HG03558 (cell line): ENCODE results near the gene NCOA1.
A peak's percentile ranks its signal among the peaks of the same experiment; 100 is the strongest.
"Not testable (repeated sequence)": the region's sequence is repeated elsewhere in the genome, so short reads cannot be mapped to it uniquely, and the experiment has no call there.

Source experiments
- ATAC-seq: cut with Tn5 transposase; IDR thresholded peaks from one replicate; pipeline ENCODE4 v1.9.1; 2021; ENCODE audit warnings: moderate number of reproducible peaks; ENCODE audit not compliant: unreplicated experiment; ENCODE audit errors: extremely low read depth

The NCOA1 gene

DNA sequence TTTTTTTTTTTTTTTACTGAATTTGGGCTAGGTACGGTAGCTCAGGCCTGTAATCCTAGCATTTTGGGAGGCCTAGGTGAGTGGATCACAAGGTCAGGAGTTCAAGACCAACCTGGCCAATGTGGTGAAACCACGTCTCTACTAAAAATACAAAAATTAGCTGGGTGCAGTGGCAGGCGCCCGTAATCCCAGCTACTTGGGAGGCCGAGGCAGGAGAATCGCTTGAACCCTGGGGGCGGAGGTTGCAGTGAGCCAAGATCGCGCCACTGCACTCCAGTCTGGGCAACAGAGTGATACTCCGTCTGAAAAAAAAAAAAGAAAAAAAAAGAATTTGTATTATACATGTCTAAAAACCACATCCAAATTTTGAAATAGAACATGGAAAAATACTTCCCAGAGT is 78.5 kb downstream of the NCOA1 start:
- ATAC-seq = not testable (repeated sequence)

DNA sequence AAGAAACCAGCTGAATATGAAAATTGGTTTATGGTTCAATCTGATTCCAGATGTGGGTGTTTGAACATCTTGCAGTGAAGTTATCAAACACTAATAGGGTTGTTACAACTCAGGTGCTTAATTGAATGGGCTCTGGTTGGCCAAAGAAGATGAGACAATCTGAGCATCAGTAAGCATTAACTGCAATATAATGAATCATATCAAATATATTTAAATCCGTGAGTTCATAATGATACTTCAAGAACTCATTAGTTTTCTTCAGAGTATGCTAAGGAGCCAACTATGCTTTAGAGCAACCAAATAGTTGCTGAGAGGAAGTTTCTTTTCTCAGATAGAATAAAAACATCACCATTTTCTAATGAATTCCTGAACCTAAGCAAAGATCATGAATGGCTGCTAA is 79.2 kb downstream of the NCOA1 start:
- ATAC-seq = no peak

DNA sequence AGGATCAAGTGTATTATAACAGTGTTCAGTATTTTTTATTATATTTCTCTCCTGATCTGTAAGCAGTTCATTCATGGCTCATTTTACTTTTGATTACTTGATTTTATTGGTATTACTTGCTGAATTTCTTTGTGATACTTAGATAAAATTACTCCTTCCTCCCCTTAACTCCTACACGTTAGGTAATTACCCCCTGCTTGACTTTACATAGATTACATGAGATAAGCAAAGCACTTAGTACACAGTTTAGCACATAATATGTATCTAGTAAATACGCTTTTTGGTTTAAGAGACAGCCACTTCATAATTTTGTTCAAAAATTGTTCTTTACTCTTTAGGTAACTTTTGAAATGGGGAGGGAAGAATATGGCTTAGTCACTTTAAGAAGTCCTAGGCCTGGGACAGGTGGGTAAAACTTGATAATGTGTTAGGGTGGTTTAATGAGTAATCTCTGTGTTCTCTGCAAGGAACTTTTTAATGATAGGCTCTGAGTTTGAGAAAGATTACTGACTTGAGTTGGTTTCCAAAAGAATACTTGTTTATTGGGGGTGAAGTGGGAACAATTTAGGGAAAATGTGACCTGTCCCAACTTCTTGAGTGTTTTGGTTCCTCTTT is 80.9 kb downstream of the NCOA1 start:
- no peak for ATAC-seq

DNA sequence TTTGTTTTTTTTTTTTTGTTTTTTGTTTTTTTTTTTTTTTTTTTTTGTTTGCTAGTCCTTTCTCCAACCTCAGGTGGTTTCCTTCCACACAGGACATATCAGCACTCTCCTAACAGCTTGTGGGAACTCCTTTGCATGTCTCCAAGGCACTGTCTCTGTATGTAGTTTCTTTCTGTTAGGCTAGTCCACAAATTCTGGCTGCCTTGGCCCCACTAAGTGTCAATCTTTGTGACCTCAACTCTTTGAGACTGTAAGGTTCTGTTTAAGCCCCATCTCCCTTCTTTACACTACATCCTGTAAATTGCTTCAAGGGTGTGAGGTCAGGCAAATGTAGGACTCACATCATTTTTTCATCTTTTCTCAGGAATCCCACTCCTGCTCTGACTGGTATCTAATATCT is 85.1 kb downstream of the NCOA1 start:
- ATAC-seq = no peak

DNA sequence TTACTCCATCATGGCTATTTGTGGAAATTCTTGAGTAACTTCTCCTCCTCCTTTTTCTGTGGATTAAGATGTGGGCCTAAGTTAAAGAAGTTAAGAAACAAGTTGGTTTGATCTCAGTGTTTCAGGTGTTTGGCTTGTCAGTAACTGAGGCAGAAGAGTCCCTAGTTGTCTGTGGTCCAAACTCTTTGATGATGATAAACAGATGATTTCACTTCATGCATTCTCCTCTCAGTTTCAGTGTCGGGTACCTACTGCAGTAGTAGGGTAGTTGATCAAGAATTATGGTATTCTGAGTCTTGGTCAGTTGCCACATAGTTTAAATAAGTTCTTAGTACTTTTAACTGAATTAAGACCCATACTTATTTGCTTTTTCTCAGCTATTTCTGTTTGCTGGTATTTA is 85.6 kb downstream of the NCOA1 start:
- no peak for ATAC-seq

DNA sequence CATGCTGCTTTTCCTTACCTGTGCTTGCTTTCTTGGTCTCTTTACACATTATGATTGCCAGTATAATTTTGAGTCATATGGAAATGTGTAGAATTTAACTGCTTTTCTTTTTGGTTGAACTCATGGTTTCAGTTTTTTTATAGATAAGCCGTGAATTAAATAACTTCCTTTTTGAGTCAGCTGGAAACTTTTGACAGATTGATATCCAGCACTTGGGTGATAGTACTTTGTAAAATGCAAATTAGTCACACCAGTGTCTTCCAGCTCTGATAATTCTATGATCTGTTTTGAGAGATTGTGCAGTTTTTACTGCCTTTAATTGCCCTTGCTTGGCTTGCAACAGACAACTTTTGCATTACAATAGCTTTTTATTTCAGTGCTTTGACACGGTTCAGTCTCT is 86.4 kb downstream of the NCOA1 start:
- peak; percentile 43 for ATAC-seq

DNA sequence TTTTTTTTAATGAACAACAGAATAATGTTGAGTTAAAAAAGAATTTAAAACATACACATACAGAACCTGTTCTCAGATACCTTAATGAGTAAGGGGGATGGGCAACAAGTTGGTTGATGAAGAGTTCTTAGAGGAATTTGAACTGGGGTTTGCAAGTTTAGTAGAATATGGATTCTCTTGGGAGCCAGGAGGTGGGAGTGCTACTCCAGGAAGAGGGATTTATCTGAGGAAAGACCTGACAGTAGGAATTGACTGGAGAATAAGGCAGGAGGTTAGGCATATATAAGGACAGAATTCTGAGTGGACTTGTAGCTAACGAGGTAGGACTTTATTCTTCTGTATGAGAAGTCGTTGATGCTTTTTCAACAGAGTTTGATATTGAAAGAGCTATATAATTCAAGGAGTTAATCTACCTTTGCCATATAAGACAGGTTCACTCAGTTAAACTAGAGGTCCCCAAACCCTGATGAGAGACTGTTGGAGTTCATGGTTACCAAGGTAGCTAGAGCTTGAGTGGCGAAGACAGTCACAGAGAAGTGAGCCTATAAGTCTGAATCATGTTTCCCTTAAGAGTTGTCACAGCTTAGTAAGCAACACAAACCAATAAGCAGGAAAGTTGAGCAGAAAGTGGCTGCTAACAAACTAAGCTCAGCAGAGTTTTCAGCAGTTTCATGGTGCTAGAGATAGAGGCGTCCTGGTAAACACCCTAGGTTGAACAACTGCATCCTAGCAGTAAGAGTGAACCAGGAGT is 88.2 kb downstream of the NCOA1 start:
- ATAC-seq = no peak

DNA sequence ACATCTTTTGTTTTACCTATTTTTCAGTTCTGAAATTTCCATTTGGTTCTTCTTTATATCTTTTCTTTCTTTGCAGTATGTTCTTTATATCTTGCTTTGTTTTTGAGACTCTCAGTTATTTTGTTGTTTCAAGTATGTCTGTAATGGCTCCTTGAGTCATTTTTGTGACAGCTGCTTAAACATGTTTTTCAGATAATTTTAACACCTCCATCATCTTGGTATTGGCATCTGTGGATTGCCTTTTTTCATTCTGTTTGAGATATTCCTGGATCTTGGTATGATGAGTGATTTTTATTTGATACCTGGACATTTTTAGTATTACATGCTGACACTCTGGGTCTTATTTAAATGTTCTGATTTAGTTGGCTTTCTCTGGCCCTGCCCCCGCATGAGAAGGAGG is 89.5 kb downstream of the NCOA1 start:
- no peak for ATAC-seq

DNA sequence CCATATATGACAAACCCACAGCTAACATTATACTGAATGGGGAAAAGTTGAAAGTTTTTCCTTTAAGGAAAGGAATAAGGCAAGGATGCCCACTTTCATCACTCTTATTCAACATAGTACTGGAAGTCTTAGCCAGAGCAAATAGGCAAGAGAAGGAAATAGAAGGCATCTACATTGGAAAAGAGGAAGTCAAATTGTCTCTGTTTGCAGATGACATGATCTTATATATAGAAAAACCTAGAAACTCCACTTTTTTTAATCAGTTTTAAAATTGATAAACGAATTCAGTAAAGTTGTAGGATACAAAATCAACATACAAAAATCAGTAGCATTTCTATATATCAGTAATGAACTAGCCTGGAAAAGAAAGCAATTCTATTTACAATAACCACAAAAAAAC is 90.9 kb downstream of the NCOA1 start:
- ATAC-seq = not testable (repeated sequence)

DNA sequence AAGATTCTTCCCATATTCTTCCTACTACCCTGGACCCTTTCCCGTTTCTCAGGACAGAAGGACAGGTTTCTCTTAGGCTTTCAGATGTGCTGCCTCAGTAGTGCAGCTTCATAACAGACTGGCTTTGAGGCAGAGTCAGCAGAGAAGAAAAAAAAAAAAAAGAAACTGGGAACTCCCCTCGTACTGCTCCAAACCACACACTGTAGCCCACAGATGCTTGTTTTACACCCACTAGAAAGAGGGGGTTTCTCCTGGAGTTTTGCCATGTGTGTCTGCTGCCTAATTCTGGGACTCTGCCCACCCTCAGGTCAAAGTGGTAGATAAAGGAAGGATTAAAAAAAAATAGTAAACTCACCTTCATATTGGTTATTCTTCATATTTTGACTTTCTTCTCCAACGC is 95.9 kb downstream of the NCOA1 start:
- no peak for ATAC-seq

DNA sequence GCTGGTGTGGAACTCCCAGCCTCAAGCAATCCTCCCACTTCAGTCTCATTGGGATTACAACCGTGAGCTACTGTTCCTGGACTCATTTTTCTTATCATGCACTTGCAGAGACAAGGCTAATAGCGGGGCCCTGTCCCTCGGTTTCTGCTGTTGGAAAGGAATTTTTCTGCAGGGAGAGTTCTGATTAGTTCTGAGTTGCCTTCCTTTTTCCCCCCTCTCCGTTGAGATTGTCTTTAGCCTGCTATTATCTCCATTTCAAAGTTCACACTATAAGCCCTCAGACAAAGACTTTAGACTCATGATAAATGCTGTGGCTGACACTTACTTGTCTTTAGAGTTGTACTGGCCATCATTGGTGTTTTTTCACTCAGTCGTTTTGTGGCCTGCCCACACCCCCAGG is 97.2 kb downstream of the NCOA1 start:
- ATAC-seq = no peak

DNA sequence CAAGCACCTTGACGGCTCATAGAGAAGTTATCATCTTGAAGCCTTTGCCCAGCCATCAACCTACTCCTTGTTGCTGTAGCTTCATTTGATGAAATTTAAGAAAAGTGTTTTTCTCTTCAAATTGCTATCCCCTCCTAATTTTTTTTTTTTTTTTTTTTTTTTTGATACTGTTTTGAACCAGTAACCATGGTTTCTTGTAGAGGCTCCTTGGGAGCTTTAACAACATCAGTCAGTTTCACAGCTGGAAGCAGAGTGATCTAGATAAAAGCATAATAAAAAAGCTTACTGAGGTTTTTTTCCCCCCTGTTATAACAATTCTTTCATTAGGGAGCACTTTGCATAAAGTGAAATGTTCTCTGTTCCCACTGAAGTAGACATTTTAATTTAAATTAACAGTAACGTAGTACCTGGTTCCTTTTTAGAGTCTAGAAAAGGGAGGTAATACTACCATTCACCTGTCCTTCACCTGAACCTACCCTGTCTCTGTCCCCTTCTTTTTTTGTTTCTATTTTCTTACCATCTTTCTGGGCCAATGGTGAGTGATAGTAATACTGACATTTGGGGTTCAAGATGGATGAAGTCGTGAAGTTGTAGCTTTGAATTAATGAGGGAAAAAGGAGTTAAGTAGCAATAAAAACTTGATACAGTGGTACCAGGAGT is 101.5 kb downstream of the NCOA1 start:
- no peak for ATAC-seq

DNA sequence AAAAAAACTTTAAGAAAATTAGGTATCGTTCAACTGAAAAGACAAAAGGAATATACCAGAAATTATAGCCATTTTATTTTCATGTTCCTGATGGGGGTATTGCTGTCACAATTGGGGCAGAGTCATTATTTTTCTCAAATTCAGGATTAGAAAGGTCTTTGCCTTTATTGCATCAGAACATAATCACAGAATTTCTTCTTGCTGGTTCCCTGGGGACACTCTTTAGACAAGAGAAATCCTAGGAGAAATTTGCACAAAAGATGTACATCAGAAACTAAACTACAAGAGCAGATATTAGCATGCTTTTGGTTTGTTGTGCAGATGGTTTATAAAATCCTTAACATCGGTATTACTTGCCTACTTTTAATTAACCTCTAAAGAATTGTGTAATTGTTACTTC is 103.2 kb downstream of the NCOA1 start:
- ATAC-seq = no peak

DNA sequence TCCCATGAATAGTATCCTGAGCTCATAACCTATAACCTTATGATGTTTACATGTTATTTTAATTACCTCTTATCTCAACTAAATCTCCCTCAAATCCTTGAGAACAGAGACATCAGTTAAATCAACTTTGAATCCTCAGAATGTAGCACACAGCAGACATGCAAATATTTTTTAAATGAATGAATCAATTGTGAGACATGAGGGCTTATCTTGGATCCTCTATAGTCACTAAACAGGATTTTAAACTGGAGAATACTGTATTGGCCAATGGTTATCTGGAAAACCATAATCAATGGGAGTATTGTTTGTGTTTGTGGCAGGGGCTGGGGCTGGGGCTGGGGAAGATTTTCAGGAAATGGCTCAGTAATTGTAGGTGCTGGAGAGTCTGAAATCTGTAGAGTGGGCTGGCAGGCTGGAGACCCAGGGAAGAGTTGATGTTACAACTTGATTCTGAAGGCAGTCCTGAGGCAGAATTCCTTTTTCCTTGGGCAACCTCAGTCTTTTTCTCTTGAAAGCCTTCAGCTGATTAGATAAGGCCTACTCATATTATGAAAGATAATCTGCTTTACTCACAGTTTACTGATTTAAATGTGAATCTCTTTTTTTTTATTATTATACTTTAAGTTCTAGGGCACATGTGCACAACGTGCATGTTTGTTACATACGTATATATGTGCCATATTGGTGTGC is 106.3 kb downstream of the NCOA1 start:
- no peak for ATAC-seq

DNA sequence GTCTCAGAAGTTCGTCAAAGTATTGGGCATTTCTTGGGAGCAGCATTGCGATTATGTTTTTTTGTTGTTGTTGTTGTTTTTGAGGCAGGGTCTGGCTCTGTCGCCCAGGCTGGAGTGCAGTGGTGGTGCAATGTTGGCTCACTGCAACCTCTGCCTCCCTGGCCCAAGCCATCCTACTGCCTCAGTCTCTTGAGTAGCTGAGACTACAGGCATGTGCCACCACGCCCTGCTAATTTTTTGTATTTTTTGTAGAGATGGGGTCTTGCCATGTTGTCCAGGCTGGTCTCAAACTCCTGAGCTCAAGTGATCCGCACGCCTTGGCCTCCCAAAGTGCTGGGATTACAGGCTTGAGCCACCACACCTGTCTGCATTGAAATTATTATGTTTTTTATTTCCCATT is 109.1 kb downstream of the NCOA1 start:
- not testable (repeated sequence) for ATAC-seq

DNA sequence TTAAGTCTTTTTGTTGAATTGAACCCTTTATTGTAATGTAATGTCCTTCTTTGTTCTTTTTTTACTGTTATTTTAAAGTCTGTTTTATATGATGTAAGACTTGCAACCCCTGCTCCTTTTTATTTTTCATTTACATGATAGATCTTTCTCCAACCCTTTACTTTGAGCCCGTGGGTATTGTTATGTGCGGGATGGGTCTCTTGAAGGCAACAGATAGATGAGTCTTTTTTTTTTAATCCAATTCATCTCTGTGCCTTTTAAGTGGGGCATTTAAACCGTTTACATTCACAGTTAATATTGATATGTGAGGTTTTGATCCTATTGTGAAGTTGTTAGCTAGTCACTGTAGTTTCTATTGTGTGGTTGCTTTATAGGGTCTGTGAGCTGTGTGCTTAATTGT is 120.6 kb downstream of the NCOA1 start:
- ATAC-seq = no peak

DNA sequence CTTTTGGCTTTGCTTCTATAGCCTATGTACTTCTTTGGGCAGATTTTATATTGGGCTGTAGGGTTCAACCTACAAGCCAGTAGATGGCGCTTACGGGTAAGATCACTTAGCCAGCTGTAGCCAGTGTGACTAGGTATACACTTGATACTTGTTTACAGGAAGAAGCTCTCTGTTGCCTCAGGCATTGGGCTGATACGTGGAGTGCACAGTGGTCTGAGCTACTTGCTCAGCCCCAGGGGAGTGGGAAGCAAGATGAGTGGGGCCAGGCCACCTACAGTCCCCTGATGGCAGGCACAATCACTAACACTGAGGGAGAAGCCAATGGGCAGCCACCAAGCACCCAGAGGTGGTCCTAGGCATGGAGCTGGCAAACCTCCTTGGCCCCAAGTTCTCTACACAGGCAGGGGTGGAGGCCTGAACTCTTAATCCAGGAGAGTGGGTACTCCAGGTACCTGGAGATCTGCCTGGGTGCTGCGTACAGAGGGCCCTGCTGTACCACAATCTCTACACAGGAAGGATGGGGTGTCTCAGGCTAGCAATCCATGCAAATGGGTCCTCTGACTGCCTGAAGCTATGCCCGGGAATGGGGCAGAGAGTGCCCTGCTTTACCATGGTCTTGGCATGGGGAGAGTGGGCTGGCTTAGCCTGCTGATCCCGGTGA is 122.2 kb downstream of the NCOA1 start:
- ATAC-seq = no peak

DNA sequence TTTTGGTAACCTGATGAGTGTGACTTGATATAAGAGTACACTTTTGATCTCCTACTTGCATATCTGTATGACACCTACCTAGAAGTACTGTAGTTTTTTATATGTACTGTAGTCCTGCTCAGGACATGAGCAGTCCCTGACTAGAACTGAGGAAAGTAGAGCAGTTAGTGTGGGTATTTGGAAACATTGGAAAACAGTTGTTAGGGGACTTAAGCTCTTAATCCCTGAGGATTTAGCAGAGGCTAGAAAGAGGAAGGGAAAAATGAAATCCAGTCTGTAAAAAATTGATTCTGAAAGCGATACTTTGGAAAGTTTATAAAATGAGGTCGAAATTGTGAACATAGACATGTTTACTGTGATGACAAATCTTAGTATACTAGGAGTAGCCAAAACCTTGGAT is 125.6 kb downstream of the NCOA1 start:
- no peak for ATAC-seq

DNA sequence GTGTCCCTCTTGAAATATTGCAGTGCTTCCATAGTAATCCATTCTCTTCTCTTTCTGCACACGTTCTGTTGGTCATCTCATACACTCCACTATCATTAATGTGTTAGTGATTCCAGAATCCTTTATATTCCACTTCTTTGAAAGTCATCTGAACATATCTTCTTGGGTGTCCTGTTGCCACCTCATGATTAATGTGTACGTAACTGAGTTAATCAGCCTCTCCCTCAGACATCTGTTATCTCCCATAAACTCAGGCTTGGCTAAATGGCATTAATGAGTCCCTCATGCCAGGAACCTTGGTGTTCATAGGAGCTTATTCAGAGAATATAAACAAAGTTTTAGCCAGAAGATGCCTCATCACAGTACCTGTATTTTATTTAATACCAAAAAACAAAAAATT is 126.4 kb downstream of the NCOA1 start:
- no peak for ATAC-seq

DNA sequence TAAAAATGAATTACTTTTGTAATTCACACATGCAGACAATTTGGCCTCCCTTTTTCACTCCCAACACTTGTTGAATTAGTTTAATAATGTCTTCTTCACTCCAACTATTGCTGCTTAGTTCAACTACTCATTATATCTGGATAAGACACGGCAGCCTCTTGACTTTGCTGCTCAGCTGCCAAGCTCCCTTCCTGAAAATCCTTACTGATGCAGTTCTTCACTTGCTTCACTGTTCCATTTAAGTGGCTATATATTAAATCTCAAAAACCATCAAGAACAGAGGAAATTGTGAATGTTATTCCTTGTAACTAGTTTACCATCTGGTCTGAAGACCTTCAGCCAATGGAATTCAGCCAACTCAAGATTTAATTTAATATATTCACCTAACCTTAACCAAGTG is 127.1 kb downstream of the NCOA1 start:
- ATAC-seq = no peak

DNA sequence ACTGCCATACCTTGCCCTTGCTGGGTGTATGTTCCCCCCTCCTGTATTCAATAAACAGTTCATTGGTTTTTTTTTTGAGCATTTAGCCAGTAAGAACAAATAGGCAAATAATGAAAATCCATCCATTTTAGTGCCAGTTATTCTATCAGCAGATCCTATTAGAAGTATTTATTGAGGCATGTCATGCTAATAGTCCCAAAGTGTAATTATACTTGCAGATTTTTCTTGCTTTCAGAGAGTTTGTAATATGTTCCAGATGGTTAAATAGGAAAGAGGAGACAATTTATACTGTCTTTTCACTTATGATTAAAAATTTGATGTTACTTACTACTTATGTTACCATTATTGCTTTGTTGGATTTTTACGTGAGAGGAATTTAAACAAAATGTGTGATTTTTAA is 127.6 kb downstream of the NCOA1 start:
- no peak for ATAC-seq
